ENCODE results near the gene SLC35F2.
"Not testable (repeated sequence)": the region's sequence is repeated elsewhere in the genome, so short reads cannot be mapped to it uniquely, and the experiment has no call there.

Gene SLC35F2

GRCh38 chr11:107783121-107783520, 75.5 kb downstream of the SLC35F2 start:
- no peak for DNase-seq

- no peak for DNase-seq
These were observed 77.8 kb downstream of the SLC35F2 start for GRCh38 chr11:107780775-107781174.

- DNase-seq, result no peak
These were observed 78.5 kb downstream of the SLC35F2 start for GRCh38 chr11:107780136-107780535.

- no peak for DNase-seq
These were observed 79.6 kb downstream of the SLC35F2 start for GRCh38 chr11:107778839-107779517.

GRCh38 chr11:107777110-107777509, 81.5 kb downstream of the SLC35F2 start:
- no peak for DNase-seq

GRCh38 chr11:107776062-107776461, 82.5 kb downstream of the SLC35F2 start:
- no peak for DNase-seq

- DNase-seq, result no peak
These were observed 88.0 kb downstream of the SLC35F2 start for GRCh38 chr11:107770551-107770951.

- DNase-seq, result no peak
These were observed 89.4 kb downstream of the SLC35F2 start for GRCh38 chr11:107769189-107769588.

GRCh38 chr11:107758719-107759355, 99.8 kb downstream of the SLC35F2 start:
- DNase-seq, result not testable (repeated sequence)

GRCh38 chr11:107757661-107758060, 100.9 kb downstream of the SLC35F2 start:
- no peak for DNase-seq

- DNase-seq, result no peak
These were observed 102.0 kb downstream of the SLC35F2 start for GRCh38 chr11:107756553-107756952.

- no peak for DNase-seq
These were observed 105.4 kb downstream of the SLC35F2 start for GRCh38 chr11:107752949-107753822.

- DNase-seq, result no peak
These were observed 106.1 kb downstream of the SLC35F2 start for GRCh38 chr11:107752508-107752907.

- DNase-seq, result no peak
These were observed 107.5 kb downstream of the SLC35F2 start for GRCh38 chr11:107751082-107751481.

- DNase-seq, result no peak
These were observed 108.3 kb downstream of the SLC35F2 start for GRCh38 chr11:107750313-107750712.

GRCh38 chr11:107747622-107748021, 111.0 kb downstream of the SLC35F2 start:
- no peak for DNase-seq

GRCh38 chr11:107744736-107745135, 113.9 kb downstream of the SLC35F2 start:
- DNase-seq, result no peak

- DNase-seq, result no peak
These were observed 115.4 kb downstream of the SLC35F2 start for GRCh38 chr11:107743191-107743590.

- peak; percentile 12 for DNase-seq
These were observed 117.4 kb downstream of the SLC35F2 start for GRCh38 chr11:107741044-107741823.
